A204.1 (cell line): ENCODE data around the gene WDHD1.
A peak's percentile ranks its signal among the peaks of the same experiment; 100 is the strongest.
"Not testable (repeated sequence)": the region's sequence is repeated elsewhere in the genome, so short reads cannot be mapped to it uniquely, and the experiment has no call there.

Experiments
- FAIRE-seq: peaks from 2 replicates; lab custom pipeline; 2012; peaks lifted over from hg19 to GRCh38; lab: Jason Lieb, UNC

Gene WDHD1

DNA sequence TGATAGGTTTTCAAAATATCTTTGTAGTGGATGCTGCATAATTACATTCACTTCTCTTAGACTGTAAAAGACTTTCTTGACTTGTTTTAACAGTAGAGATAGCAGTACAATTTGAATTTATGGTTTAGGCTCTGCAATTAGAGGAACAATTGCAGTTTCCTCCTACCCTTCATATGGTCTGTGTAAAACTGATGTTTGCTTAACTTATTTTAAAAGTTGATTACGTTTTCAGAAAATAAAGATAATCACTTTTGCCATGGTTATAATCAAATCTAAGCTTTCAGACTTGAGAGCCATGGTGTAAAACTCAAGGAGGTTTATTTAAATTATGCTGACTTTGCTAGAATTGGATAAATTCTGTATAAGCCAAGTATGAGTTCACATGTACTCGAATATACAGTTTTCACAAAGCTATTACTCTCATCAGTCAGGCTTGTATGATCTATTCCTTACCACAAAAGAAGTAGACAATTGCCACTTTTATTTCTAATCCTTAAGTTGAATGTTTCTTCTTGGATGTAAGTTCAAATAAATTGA, 22.1 kb upstream of the WDHD1 start:
- no peak for FAIRE-seq

DNA sequence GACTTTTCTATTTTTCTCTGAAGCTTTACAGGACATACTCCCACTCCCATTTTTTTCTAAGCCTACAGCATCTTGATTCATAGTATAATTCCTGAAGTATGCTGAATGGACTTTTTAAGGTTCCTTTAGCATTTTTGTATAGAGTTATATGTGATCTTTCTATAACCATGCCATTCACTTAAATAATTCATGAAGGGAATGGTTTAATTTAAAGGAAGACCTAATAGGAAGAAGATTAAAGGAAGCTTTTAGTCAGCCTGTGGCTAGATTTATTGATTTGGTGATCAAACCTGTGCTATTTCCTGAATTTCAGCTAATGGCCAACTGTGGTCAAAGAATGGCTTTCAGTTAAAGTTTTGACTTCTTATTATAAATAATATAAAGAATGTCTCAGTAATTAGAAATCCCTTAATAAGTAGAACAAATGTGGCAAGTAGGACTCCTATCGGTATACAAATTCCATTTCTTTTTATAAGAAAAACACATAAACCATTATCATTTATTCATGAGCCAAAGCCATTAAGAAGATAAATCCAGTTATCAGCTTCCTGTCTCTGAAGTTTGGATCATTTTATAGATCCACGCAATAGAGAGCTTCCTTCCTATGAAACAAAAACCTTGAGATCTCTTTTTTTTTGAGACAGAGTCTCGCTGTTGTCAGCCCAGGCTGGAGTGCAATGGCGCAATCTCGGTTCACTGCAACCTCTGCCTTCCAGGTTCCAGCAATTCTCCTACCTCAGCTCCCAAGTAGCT, 20.6 kb upstream of the WDHD1 start:
- FAIRE-seq: no peak

DNA sequence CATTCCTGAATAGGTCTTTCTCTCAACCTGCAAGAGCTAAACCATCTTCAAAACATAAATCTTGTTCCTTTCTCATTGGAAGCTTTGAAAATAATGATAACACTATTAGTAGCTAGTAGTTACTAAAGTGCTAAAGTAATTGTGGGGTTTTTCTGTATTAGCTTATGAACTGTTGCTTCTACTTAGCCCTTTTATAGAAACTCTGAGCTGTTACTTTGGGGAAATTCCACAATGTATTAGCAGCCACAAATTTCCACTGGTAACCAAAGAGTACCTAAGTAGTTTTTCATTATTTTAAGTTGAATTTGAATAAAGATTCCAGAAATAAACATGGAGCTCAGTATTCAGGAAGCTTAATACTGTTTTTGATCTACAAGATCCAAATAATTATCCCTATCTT, 18.2 kb upstream of the WDHD1 start:
- no peak for FAIRE-seq

DNA sequence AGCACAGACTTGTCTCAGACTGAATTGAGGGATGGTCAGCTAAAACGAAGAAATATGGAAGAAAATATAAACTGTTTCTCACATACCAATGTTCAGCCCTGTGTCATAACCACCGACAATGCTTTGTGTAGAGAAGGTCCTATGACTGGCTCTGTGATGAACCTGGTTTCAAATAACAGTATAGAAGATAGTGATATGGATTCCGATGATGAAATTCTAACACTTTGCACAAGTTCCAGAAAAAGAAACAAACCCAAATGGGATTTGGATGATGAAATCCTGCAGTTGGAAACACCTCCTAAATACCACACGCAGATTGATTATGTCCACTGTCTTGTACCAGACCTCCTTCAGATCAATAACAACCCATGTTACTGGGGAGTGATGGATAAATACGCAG, 16.6 kb upstream of the WDHD1 start:
- FAIRE-seq: no peak

DNA sequence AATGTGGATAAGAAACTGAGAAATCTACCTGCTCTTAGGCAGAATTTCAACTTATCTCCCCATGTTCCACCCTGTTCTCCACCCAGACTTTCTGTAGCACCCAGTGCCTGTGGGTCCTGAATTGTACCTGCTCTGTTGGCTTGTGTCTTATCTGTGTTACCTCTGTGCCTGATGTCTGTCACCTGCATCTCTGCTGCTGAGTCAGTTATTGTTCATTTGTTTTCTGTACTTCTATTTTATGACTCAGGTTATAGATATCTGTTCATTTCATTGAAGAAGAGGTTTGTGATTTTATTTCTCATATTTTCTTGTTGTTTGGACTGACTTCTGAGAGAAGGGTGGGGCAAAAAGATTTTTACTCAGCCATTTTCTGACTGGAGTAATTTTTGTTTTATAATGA, 11.8 kb upstream of the WDHD1 start:
- no peak for FAIRE-seq

DNA sequence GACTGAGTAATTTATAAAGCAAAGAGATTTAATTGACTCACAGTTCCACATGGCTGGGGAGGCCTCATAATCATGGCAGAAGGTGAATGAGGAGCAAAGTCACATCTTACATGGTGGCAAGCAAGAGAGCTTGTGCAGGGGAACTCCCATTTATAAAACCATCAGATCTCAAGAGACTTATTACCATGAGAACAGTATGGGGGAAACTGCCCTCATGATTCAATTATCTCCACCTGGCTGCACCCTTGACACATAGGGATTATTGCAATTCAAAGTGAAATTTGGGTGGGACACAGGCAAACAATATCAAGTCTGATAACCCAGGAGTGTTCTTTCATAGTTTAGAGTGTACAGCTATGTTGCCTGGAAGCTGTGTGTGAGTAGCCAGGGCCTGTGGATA, 11.1 kb upstream of the WDHD1 start:
- FAIRE-seq: not testable (repeated sequence)

DNA sequence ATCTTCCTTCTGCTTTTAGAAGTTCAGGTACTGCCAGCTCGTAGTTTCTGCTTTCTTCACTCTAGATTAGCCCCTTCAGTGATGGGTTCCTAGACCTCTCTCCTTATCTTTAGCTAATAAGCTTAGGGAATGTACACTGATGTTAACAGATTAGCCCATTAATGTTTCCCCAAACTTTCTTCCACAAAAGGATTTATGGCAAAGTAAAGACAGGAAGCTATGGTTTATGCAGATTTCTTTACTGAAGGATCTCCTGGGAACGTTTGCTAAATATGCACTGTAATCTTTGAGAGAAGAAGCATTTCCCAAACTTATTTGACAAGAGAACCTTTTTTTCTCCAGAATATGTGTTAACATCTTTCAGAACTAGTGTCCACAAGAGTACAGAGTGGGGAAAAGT, 4.3 kb upstream of the WDHD1 start:
- no peak for FAIRE-seq

DNA sequence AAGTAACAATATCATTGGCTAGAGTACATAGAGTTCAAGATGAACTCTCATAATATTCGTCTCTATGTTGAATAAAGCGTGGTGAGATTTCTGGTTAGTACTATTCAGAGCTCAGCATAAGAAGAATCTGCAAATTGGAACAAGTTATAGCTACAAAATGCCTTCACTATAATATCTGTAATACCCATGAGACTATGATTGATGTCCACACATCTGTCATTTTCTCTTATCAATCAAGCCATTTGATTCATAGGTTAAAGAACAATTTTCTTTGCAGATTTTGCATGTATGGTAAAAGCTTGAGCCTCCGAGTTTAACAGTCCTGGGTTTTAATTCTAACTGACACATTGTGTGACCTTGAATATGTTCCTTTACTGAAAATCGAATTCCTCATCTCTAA, 1.6 kb upstream of the WDHD1 start:
- no peak for FAIRE-seq

DNA sequence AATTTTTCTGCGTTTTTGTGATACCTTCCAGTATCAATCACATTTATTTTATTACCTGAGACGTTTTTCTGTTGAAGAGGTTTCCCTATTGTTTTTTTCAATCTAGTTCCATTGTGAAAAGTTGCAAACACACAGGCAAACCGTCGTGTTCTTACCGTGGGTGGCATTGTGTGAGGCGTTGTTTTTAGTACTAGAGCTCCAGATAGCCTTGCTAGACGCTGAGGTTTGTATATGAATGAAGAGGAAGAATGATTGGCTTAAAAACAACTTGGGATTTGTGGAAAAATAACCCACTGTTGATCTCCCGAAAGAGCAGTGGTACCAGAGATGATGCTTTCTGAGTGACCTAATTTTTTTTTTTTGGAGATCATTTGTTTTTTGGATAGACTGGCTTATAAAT, 1.2 kb upstream of the WDHD1 start:
- no peak for FAIRE-seq

DNA sequence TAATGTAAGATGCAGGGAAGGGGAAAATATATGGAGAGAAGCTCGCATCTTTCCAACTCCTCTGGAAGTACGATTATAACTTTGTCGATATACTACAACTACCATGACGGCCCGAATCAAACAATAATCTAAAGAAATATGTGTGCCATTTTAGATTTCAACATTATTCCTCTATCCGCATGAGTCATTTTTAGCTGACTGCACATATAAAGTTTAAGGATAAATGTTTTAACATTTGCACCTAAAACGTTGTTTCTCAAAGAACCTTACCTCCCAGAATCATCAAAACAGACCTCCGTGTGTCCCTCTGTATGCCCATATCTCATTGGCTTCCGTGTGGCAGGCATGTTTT, 482 bp downstream of the WDHD1 start:
- FAIRE-seq: no peak

DNA sequence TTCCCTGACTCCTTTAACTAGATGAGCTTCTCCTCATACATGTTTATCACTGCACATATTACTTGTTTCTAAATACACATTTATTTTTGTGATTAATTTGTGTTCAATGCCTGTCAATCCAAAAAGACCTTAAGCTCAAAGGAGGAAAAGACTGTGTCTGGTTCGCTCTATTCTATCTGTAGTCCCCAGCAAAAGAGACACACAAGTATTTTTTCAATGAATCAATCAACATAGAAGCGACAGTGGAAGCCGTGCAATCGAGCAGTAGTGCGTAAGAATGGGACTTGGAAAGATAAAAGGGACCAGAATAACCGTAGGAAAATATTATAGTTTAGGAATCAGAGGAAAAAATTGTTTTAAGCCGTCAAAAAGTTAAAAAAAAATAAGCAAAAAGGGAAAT, 951 bp downstream of the WDHD1 start:
- no peak for FAIRE-seq

DNA sequence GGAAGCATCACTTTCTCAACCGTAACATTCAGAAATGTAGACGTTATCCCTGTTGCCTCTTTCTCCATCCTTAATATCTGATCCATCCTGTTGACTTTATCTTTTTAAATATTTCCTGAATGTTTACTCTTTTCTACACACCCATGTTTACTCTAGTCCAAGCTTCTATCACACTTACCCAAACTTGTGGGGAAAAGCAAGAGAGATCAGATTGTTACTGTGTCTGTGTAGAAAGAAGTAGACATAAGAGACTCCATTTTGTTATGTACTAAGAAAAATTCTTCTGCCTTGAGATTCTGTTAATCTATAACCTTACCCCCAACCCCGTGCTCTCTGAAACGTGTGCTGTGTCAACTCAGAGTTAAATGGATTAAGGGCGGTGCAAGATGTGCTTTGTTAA, 2.5 kb downstream of the WDHD1 start:
- FAIRE-seq: not testable (repeated sequence)

DNA sequence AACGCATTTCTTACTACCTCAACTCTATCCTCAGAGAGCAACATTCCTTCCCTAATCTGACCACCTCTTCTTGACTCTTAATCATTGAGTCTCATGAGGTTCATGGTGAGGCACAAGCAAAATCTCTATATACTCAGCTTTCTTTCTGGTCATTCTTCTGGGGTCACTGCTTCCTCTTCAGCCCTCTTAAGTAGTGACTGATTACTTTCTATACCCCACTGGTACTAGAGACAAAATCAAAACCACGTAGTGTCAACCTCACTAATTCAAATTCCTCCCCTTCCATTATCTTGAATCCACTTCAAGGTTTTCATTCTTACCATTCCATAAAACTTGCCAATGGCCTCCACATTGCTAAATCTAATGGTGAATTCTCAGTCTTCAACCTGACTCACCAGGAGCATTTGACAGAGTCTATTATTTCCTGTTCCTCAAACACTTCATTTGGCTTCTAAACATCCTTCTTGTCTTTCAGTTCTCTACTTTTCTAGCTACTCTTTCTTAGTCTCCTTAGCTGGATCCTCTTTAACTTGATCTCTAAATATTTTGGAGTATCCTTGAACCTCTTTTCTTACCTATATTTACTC, 6.8 kb downstream of the WDHD1 start:
- FAIRE-seq: no peak

DNA sequence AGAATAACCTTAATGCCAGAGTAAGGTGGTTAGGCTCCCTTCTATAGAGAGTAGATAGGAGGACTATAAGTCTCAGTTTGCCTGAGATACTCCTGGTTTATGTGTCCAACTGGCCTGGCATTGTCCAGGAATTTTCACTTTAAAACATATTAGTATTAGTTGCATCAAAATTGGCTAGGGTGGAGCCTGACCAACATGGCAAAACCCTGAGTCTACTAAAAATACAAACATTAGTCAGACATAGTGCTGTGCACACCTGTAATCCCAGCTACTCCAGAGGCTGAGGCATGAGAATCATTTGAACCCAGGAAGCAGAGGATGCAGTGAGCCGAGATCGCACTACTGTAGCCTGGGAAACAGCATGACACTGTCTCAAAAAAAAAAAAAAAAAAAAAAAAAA, 11.9 kb downstream of the WDHD1 start:
- no peak for FAIRE-seq

DNA sequence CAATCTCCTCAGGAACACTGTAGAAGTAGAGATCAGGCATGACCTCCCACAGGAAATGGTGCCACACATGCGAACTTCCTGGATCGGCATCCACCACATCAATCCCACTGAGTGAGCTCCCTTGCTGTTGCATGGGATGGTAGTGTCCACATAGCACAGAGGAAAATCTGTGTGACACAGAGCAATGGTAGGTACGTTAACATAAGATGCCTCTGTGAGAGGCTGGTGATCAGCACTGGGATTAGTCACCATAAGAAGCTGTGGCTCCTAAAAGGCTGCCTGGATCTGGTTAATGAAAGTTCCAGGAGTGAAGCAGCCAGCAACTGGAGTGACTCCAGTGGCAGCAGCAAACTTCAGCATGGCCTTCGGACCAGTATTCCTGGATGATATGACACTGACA, 21.8 kb downstream of the WDHD1 start:
- FAIRE-seq: no peak

DNA sequence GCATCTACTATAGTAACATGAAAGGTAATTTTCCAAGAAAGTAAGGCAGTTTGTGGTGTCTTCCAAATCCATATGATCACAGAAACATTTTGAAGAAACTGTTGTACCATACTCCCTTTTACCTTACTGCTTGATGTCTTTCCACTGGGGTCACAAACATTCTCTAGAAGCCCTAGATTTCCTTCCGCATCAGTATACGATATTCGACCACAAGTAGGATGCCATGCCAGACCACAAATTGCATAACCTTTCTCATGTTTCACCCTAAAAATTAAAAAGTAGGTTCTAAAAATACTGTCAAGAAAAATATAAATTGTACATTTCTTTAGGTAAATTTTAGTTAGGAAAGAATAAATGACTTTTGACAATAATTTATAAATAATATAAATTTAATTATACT, 26.5 kb downstream of the WDHD1 start:
- peak; percentile 66 for FAIRE-seq

DNA sequence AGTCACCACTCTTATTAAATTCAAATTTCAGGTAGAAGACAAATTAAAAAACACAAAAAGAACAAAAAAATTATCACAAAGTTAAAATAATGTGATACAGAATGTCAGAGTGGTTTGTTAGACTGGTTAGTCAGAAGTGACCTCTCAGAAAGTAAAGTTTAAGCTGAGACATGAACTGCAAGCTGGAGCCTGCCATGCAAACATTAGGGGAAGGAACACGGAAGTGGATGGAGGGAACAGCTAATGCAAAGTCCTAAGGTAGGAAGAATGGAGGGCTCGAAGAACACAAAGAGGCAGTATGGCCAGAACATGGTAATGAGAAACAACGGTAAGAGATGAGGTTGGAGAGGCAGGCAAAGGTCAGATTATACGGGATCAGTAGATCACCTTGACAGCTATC, 41.7 kb downstream of the WDHD1 start:
- FAIRE-seq: no peak

DNA sequence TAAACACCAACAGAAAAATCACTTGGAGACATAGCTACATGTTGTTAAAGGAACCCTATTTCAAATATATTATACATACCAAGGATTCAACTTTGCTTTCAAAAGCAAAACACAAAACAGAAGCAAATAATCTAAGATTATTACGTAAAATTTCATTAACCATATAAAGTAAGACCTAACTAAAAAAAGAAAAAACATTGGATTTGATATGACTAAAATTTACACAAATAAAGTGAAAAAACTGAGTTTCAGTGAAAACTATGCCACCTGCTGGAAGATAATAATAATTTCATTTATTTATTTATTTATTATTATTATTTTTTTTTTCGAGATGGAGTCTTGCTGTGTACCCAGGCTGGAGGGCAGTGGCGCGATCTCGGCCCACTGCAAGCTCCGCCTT, 45.2 kb downstream of the WDHD1 start:
- peak; percentile 94 for FAIRE-seq

DNA sequence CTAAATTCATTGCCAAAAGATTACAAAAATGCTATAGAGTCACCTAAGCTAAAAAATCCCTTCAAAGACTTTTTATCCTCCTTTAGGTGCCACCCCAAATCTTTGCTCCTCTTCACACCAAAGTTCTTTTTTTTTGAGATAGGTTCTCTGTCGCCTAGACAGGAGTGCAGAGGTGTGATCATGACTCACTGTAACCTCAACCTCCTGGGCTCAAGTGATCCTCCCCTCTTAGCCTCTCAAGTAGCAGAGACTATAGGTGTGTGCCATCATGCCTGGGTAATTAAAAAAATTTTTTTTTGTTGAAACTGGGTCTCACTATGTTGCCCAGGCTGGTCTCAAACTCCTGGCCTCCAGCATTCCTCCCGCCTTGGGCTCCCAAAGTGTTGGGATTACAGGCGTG, 47.9 kb downstream of the WDHD1 start:
- no peak for FAIRE-seq

DNA sequence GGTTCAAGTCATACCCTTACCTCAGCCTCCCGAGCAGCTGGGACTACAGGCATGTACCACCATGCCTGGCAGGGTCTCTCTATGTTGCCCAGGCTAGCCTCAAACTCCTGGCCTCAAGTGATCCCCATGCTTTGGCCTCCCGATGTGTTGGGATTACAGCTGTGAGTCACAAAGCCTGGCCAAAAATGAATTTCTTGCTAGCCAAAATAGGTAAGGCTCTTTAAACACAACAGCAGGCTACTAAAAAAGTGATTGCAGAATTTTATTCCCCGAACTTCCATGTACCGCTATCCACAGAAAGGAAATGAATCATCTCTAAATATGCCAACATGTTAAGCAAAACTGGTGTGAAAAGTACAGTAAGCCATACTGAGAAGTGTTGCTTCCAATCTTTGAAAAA, 50.6 kb downstream of the WDHD1 start:
- FAIRE-seq: no peak

DNA sequence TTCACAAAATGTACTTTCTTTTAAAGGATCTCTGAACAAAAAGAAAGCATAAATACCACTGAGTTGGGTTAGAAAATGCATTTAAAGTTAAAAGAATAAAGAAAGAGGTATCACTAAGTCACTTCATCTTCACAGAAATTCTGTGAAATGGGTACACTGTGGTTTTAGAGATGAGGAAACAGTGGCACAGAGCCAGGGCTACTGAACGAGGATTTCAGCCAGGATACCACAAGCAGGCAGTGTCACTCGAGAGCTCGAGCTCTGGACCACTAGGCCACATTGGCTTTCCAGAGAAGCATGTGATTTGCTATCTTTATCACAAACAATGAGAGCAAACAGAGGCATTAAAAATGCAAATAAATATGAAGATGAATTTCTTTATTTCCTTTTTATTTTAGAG, 51.0 kb downstream of the WDHD1 start:
- no peak for FAIRE-seq

DNA sequence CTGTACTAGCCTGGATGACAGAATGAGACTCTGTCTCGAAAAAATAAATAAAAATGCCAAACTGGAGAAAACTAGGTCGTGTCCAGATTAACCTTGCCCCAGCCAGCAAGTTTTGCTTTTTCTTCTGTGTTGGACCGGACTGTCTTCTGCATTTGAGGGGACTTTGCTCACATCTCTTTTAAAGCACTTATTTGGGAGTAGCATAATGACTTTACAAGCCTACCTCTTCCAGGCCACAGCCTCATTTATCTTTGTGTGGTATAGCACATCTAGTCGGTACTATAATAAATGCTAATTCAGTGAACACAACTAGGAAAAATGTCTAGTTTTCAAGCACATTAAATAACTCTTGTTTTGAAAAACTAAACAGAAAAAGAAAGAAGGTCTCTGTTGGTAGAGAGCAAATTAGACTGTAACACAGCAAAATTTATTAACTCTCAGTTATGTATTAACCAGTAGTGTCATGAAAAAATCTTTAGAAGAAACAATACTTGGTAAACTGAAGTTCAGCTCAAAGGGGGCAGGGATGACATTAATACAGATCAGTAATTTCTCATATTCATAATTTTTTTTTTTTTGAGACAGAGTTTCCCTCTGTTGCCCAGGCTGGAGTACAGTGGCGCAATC, 52.0 kb downstream of the WDHD1 start:
- no peak for FAIRE-seq

DNA sequence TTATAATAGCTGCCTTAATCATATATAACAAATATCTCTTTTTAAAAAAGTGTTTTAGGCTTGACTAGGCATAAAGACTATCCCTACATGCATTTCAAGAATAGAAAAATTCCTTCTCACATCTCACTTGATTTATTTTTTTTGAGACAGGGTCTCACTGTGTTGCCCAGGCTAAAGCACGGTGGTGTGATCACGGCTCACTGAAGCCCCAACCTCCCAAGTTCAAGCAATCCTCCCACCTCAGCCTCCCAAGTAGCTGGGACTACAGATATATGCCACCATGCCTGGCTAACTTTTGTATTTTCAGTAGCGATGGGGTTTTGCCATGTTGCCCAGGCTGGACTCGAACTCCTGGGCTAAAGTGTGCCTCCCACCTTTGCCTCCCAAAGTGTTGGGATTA, 59.4 kb downstream of the WDHD1 start:
- no peak for FAIRE-seq

DNA sequence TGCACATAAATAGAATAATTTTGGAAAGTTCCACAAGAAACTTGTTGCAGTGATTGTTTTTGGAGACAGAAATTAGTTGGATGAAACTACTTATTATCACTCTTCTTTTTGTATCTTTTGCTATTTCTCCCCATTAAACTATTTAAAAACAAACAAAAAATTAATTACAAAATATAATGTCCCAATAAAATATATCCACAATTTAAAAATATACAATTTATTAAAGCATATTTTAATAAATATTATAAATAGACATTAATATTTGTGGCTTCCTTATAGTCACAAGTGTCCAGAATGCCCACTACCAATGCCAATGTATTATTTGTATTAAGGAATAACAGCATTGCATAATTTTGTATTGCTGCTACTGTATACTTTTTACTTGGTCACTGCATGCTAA, 71.8 kb downstream of the WDHD1 start:
- peak; percentile 49 for FAIRE-seq
